ENCODE measurements around the gene TPPP3. TPM values are rescaled to one million over a fixed set of nuclear protein-coding genes. Genes with fewer than 3 reads are reported as not detected.

TPPP3 gene
- total and polyA plus RNA-seq, 4 donors: 164 to 371 (median 185) TPM

DNA sequence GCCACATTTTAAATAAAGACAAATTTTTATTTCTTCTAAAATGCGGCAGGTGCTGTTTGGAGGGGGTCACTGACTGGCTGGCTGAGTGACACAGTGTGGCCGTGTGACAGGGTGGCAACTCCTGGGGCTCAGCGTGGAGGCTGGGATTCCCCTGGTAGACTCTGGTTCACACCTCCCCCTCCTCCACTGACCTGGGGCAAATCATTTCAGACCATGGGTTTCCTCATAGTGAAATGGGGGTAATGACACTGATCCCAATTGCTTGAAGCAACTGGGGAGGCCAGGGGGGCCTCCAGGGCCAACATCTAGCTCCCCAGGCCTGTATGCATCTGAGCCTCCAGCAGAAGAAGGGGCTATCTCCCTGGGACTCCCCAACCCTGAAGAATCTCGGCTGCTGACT, 44.2 kb upstream of the TPPP3 start:
- Histone ChIP-seq H3K27ac (ENCODE audit: low read depth in 1 of 2, low read length in 1 of 2) (no peak overlapping the region), H3K4me1 (ENCODE audit: control insufficient read depth in 5 of 5, insufficient read depth in 5 of 5, low read length in 5 of 5) (peaks cover 0 to 15% (median 12%) of the 10 kb centered on the region in 5 donors), H3K4me3 (no peak overlapping the region), H3K36me3 (ENCODE audit: control insufficient read depth in 4 of 4, insufficient read depth in 4 of 4, low read length in 4 of 4) (peaks cover 0 to 51% (median 13%) of the 10 kb centered on the region in 4 donors), H3K9me3 (ENCODE audit: control insufficient read depth in 4 of 4, insufficient read depth in 3 of 4, low read length in 3 of 4) (peaks cover 0 to 2% (median 0%) of the 10 kb centered on the region in 4 donors), H3K27me3 (ENCODE audit: control insufficient read depth in 3 of 3, insufficient read depth in 3 of 3, low read length in 2 of 3) (no peaks in the 10 kb centered on the region), H3K9ac (ENCODE audit: insufficient read depth in 1 of 2, low read length in 2 of 2) (no peak overlapping the region)
- ATAC-seq (ENCODE audit: insufficient read depth, low FRiP score) (no peak), DNase-seq (no peak)
- TF ChIP-seq, protein P1, sequence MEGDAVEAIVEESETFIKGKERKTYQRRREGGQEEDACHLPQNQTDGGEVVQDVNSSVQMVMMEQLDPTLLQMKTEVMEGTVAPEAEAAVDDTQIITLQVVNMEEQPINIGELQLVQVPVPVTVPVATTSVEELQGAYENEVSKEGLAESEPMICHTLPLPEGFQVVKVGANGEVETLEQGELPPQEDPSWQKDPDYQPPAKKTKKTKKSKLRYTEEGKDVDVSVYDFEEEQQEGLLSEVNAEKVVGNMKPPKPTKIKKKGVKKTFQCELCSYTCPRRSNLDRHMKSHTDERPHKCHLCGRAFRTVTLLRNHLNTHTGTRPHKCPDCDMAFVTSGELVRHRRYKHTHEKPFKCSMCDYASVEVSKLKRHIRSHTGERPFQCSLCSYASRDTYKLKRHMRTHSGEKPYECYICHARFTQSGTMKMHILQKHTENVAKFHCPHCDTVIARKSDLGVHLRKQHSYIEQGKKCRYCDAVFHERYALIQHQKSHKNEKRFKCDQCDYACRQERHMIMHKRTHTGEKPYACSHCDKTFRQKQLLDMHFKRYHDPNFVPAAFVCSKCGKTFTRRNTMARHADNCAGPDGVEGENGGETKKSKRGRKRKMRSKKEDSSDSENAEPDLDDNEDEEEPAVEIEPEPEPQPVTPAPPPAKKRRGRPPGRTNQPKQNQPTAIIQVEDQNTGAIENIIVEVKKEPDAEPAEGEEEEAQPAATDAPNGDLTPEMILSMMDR (IDR thresholded peaks at IDR 0.05; ENCODE audit: control extremely low read depth, extremely low read depth): no peak
- WGBS, 2 donors: 86 to 93% methylated on average over 4 of the region's 4 CpGs

DNA sequence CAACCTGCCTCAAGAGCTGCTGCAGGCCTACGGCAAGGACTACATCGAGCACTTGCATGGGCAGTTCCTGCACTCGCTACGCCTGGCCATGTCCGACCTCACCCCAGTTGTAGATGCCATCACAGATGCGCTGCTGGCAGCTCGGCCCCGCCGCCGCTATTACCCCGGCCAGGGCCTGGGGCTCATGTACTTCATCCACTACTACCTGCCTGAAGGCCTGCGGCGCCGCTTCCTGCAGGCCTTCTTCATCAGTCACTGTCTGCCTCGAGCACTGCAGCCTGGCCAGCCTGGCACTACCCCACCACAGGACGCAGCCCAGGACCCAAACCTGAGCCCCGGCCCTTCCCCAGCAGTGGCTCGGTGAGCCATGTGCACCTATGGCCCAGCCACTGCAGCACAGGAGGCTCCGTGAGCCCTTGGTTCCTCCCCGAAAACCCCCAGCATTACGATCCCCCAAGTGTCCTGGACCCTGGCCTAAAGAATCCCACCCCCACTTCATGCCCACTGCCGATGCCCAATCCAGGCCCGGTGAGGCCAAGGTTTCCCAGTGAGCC, 43.4 kb upstream of the TPPP3 start:
- H3K4me1 ChIP-seq (ENCODE audit: control insufficient read depth in 5 of 5, insufficient read depth in 5 of 5, low read length in 5 of 5): peaks cover 0 to 10% (median 5%) of the 10 kb centered on the region in 5 donors
- TF ChIP-seq, protein P1 (IDR thresholded peaks at IDR 0.05; ENCODE audit: control extremely low read depth, extremely low read depth): no peak
- H3K27ac ChIP-seq (ENCODE audit: low read depth in 1 of 2, low read length in 1 of 2): no peak overlapping the region
- H3K9me3 ChIP-seq (ENCODE audit: control insufficient read depth in 4 of 4, insufficient read depth in 3 of 4, low read length in 3 of 4): peaks cover 0 to 2% (median 0%) of the 10 kb centered on the region in 4 donors
- H3K36me3 ChIP-seq (ENCODE audit: control insufficient read depth in 4 of 4, insufficient read depth in 4 of 4, low read length in 4 of 4): peaks cover 0 to 45% (median 13%) of the 10 kb centered on the region in 4 donors
- ATAC-seq (ENCODE audit: insufficient read depth, low FRiP score): no peak
- no peaks in the 10 kb centered on the region for H3K27me3 ChIP-seq (ENCODE audit: control insufficient read depth in 3 of 3, insufficient read depth in 3 of 3, low read length in 2 of 3)
- WGBS, 2 donors: 95 to 96% methylated on average over 23 of the region's 23 CpGs
- H3K9ac ChIP-seq (ENCODE audit: insufficient read depth in 1 of 2, low read length in 2 of 2): no peak overlapping the region
- no peak overlapping the region for H3K4me3 ChIP-seq
- no peak for DNase-seq

DNA sequence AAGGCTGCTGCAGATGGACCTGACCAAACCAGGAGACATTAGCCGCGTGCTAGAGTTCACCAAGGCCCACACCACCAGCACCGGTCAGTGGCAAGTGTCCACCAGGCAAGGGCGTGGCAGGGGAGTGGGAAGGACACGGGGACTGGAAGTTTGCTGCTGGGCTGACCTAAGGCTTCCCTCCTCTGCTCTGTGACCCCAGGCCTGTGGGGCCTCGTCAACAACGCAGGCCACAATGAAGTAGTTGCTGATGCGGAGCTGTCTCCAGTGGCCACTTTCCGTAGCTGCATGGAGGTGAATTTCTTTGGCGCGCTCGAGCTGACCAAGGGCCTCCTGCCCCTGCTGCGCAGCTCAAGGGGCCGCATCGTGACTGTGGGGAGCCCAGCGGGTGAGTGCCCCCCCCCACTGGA, 42.5 kb upstream of the TPPP3 start:
- H3K36me3 ChIP-seq (ENCODE audit: control insufficient read depth in 4 of 4, insufficient read depth in 4 of 4, low read length in 4 of 4): peaks cover 0 to 39% (median 13%) of the 10 kb centered on the region in 4 donors
- no peak overlapping the region for H3K4me3 ChIP-seq
- peaks cover 0 to 7% (median 0%) of the 10 kb centered on the region in 5 donors for H3K4me1 ChIP-seq (ENCODE audit: control insufficient read depth in 5 of 5, insufficient read depth in 5 of 5, low read length in 5 of 5)
- peaks cover 0 to 2% (median 0%) of the 10 kb centered on the region in 4 donors for H3K9me3 ChIP-seq (ENCODE audit: control insufficient read depth in 4 of 4, insufficient read depth in 3 of 4, low read length in 3 of 4)
- H3K27ac ChIP-seq (ENCODE audit: low read depth in 1 of 2, low read length in 1 of 2): no peak overlapping the region
- no peak overlapping the region for H3K9ac ChIP-seq (ENCODE audit: insufficient read depth in 1 of 2, low read length in 2 of 2)
- DNase-seq: no peak
- TF ChIP-seq, protein P1 (IDR thresholded peaks at IDR 0.05; ENCODE audit: control extremely low read depth, extremely low read depth): no peak
- WGBS, 2 donors: 92 to 93% methylated on average over 16 of the region's 16 CpGs
- no peaks in the 10 kb centered on the region for H3K27me3 ChIP-seq (ENCODE audit: control insufficient read depth in 3 of 3, insufficient read depth in 3 of 3, low read length in 2 of 3)
- ATAC-seq (ENCODE audit: insufficient read depth, low FRiP score): no peak

Data from lung (tissue), 12 donors.